Progenitor cell of endocrine pancreas (in vitro differentiated cells): Measurements from ENCODE around the gene CHRND. TPM values are rescaled to one million over a fixed set of nuclear protein-coding genes. Genes with fewer than 3 reads are reported as not detected.

ENCODE experiments used
- DNase-seq: peaks from one replicate; pipeline ENCODE4 v3.0.0; 2021; ENCODE audit warnings: low spot score; ENCODE audit not compliant: unreplicated experiment
- H3K27ac Mint-ChIP-seq: 2 replicates; pipeline ENCODE4 v1.8.0; 2021; ENCODE audit warnings: mild to moderate bottlenecking, moderate library complexity, mixed read lengths
- H3K27me3 Mint-ChIP-seq: 2 replicates; pipeline ENCODE4 v1.8.0; 2021; ENCODE audit warnings: mixed read lengths
- H3K36me3 Mint-ChIP-seq: 2 replicates; pipeline ENCODE4 v1.8.0; 2022; ENCODE audit warnings: mixed read lengths; ENCODE audit not compliant: insufficient read depth
- H3K4me1 Mint-ChIP-seq: 2 replicates; pipeline ENCODE4 v1.8.0; 2021; ENCODE audit warnings: low read depth, mixed read lengths
- H3K4me3 Mint-ChIP-seq: 2 replicates; pipeline ENCODE4 v1.8.0; 2021; ENCODE audit warnings: low read depth, mild to moderate bottlenecking, moderate library complexity, mixed read lengths
- H3K9me3 Mint-ChIP-seq: 2 replicates; pipeline ENCODE4 v1.8.0; 2021; ENCODE audit warnings: low read depth, mixed read lengths
- total RNA-seq: library from RNA; stranded (reverse); gene quantifications from 2 replicates; pipeline ENCODE4 v1.2.1, GENCODE V29; 2021
- TF ChIP-seq, protein P1 (sequence below): fragments of 200-600 bp; sonication (generic); IDR thresholded peaks from one replicate; pipeline ENCODE4 v1.5.0; 2021; ENCODE audit warnings: antibody characterized with exemption, mild to moderate bottlenecking; ENCODE audit not compliant: unreplicated experiment

CHRND gene
- total RNA-seq, 1 donor from 2014 or later: 0.12 TPM

DNA sequence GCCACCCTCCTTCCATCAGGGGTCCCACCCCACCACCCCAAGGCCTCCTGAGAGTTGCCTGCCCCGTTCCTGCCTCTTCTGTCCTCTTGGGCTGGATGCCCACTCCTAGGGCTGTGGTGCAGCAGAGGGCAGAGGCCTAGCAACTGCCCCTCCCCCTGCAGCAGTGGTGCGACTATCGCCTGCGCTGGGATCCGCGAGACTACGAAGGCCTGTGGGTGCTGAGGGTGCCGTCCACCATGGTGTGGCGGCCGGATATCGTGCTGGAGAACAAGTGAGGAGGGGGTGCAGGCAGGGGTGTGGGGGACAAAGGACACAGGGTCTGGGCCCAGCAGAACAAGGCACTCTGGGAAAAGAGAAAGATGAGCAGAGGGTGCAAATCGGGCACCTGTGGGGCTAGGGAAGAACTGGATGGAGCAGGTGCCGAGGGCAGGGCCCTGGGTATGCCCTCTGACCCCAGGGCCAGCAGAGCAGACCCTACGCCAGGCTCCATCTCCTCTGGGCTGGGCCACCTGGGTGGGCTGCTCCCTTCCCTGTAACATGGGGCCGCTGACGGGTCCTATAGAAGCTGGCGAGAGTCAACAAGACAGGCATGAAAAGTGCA, 14.6 kb downstream of the CHRND start:
- peaks cover 4% of the 10 kb centered on the region for H3K27me3 Mint-ChIP-seq
- H3K27ac Mint-ChIP-seq: peak overlapping the region; percentile 84
- H3K4me3 Mint-ChIP-seq: no peak overlapping the region
- DNase-seq: no peak
- H3K9me3 Mint-ChIP-seq: no peaks in the 10 kb centered on the region
- H3K36me3 Mint-ChIP-seq: peaks cover 1% of the 10 kb centered on the region
- TF ChIP-seq, protein P1, sequence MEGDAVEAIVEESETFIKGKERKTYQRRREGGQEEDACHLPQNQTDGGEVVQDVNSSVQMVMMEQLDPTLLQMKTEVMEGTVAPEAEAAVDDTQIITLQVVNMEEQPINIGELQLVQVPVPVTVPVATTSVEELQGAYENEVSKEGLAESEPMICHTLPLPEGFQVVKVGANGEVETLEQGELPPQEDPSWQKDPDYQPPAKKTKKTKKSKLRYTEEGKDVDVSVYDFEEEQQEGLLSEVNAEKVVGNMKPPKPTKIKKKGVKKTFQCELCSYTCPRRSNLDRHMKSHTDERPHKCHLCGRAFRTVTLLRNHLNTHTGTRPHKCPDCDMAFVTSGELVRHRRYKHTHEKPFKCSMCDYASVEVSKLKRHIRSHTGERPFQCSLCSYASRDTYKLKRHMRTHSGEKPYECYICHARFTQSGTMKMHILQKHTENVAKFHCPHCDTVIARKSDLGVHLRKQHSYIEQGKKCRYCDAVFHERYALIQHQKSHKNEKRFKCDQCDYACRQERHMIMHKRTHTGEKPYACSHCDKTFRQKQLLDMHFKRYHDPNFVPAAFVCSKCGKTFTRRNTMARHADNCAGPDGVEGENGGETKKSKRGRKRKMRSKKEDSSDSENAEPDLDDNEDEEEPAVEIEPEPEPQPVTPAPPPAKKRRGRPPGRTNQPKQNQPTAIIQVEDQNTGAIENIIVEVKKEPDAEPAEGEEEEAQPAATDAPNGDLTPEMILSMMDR: no peak
- H3K4me1 Mint-ChIP-seq: no peaks in the 10 kb centered on the region

DNA sequence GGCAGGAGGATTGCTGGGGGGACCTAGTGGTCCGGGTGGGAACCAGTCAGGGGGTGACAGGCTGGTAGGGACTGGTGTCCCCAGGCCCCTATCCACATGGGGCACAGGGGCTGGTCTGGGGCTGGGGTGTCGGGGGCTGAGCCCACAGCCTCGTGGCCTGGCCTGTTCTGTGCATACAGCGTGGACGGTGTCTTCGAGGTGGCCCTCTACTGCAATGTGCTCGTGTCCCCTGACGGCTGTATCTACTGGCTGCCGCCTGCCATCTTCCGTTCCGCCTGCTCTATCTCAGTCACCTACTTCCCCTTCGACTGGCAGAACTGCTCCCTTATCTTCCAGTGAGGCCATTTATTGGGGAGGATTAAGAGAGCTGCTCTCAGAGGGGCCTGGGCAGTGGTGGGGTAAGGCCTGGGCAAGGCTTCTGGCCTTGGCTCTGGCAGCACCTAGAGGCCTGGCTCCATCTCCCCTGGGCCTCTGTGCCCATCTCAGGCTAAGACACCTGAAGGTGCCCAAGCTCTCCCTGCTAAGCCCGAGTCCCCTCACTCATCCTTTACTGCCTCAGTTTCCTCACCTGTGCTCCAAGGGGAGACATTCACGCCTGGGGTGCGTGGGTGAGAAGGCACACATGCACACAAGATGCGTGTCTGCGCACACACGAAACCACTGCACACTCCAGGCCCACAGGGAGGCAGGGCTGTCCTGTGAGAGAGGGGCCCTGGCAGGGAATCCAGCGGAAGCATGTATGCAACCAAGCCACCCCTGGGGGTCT, 15.4 kb downstream of the CHRND start:
- H3K9me3 Mint-ChIP-seq: no peaks in the 10 kb centered on the region
- H3K4me3 Mint-ChIP-seq: no peak overlapping the region
- H3K27me3 Mint-ChIP-seq: peaks cover 4% of the 10 kb centered on the region
- TF ChIP-seq, protein P1: no peak
- peaks cover 2% of the 10 kb centered on the region for H3K36me3 Mint-ChIP-seq
- no peak overlapping the region for H3K27ac Mint-ChIP-seq
- DNase-seq: no peak
- H3K4me1 Mint-ChIP-seq: no peaks in the 10 kb centered on the region

DNA sequence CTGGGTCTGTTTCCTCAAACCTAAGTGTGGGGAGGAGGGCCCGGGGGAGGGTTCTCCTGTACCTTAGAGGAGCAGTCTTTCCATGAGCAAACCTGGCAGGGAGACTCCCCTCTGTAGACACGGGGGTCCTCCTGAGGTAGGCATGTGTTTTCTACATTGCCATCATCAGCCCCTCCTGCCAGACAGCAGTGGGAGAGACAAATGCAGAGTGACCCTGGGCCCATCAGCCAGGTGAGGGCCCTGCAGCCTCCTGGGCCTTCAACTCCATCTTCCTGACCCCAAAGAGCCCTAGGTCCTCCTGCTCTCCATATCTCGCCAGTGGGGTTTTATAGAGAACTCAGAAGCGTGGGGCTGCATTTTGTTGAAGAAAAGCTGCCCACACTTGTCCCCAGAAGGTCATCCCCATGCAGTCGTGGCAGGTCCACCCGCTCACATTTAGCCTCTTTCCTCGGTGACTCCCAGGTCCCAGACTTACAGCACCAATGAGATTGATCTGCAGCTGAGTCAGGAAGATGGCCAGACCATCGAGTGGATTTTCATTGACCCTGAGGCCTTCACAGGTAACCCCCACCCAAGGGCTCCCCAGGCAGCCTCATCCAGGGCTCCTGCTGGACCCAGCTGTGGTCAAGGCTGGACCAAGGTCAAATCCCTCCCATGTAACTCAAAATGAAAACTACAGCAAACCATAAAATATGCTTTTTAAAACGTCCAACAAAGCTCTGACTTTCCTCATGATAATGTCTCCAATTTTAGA, 16.2 kb downstream of the CHRND start:
- H3K36me3 Mint-ChIP-seq: peaks cover 5% of the 10 kb centered on the region
- H3K4me1 Mint-ChIP-seq: no peaks in the 10 kb centered on the region
- no peak overlapping the region for H3K4me3 Mint-ChIP-seq
- TF ChIP-seq, protein P1: no peak
- no peak overlapping the region for H3K27ac Mint-ChIP-seq
- H3K9me3 Mint-ChIP-seq: no peaks in the 10 kb centered on the region
- peaks cover 4% of the 10 kb centered on the region for H3K27me3 Mint-ChIP-seq
- DNase-seq: no peak

DNA sequence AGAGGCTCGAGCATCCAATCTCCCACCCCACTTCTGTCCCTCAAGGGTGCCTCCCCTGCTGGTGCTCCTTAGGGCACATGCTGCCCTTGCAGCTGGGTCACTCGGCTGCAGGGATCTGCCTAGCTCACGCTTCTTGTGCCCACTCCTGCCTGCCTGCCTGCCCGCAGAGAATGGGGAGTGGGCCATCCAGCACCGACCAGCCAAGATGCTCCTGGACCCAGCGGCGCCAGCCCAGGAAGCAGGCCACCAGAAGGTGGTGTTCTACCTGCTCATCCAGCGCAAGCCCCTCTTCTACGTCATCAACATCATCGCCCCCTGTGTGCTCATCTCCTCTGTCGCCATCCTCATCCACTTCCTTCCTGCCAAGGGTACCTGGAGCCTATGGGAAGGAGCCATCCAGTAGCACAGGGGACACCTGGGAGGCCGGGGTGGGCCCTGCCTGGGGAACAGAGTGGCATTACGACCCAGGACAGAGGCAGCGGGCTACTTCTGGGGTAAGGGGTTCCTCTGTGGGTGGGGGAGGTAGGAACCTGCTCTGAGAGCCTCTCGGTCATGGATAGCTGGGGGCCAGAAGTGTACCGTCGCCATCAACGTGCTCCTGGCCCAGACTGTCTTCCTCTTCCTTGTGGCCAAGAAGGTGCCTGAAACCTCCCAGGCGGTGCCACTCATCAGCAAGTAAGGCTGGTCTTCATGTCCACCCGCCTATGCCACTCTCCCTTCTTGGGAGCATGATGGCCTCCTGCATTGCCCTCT, 16.9 kb downstream of the CHRND start:
- no peak overlapping the region for H3K27ac Mint-ChIP-seq
- H3K9me3 Mint-ChIP-seq: no peaks in the 10 kb centered on the region
- TF ChIP-seq, protein P1: no peak
- H3K4me1 Mint-ChIP-seq: no peaks in the 10 kb centered on the region
- DNase-seq: no peak
- no peak overlapping the region for H3K4me3 Mint-ChIP-seq
- H3K36me3 Mint-ChIP-seq: peaks cover 12% of the 10 kb centered on the region
- peaks cover 4% of the 10 kb centered on the region for H3K27me3 Mint-ChIP-seq

DNA sequence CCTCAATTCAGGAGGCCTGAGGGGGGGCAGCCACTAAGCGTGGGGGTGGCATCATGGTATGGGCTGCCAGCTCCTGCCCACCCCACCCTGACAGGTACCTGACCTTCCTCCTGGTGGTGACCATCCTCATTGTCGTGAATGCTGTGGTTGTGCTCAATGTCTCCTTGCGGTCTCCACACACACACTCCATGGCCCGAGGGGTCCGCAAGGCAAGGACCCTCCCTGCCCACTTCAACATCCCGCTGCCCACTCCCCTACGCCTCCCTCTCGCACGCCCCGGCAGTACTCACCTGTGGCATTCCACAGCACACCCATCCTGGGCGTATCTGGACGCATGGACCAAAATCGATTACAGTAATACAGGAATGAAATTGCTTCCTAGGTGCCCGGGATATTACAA, 17.5 kb downstream of the CHRND start:
- Mint-ChIP-seq H3K9me3 (peaks cover 2% of the 10 kb centered on the region), H3K27me3 (peaks cover under 1% of the 10 kb centered on the region), H3K4me3 (no peak overlapping the region), H3K36me3 (peaks cover 18% of the 10 kb centered on the region), H3K27ac (no peak overlapping the region), H3K4me1 (no peaks in the 10 kb centered on the region)
- DNase-seq: no peak
- TF ChIP-seq, protein P1: no peak
